IMR-90 (cell line): ENCODE measurements around the gene PHF19. TPM values are rescaled to one million over a fixed set of nuclear protein-coding genes. Genes with fewer than 3 reads are reported as not detected.

Experiments
- ATAC-seq: fragments of 200-7000 bp; cut with Tn5 transposase; 2 replicates; pipeline ENCODE4 v1.9.1; 2020; ENCODE audit warnings: low read depth, mild to moderate bottlenecking, moderate library complexity
- BruUV-seq: library from RNA; stranded (reverse); fragments of 400-500 nt; replicated peaks from 2 replicates; lab custom pipeline; 2021; lab: Mats Ljungman, UMichigan
- CTCF ChIA-PET: fragments of 300-600 bp; formaldehyde crosslinking; extraction: SDS; loops from one replicate; lab custom pipeline; 2021; ENCODE audit warnings: antibody characterized with exemption; lab: Yijun Ruan, JAX
- POLR2A ChIA-PET: fragments of 300-600 bp; sonication (Branson Sonifier 250); formaldehyde crosslinking; loops from one replicate; lab custom pipeline; 2022; ENCODE audit warnings: antibody characterized with exemption; ENCODE audit not compliant: unreplicated experiment; lab: Charles Lee
- DNase-seq: peaks from one replicate; pipeline ENCODE4 v3.0.0; 2013
- H2AFZ ChIP-seq: replicated peaks from 2 replicates; pipeline ENCODE3; 2013; ENCODE audit warnings: low read length, mild to moderate bottlenecking; ENCODE audit not compliant: poor library complexity
- H2AK5ac ChIP-seq: 2 replicates; pipeline ENCODE4 v1.6.1; 2013; ENCODE audit warnings: low read depth, low read length, inconsistent platforms
- H2AK9ac ChIP-seq: replicated peaks from 2 replicates; pipeline ENCODE3; 2013; ENCODE audit warnings: mild to moderate bottlenecking, low read depth, low read length, moderate library complexity; ENCODE audit not compliant: poor library complexity
- H2BK120ac ChIP-seq: 2 replicates; pipeline ENCODE4 v1.6.1; 2013; ENCODE audit warnings: low read depth, low read length, inconsistent platforms
- H2BK15ac ChIP-seq: 3 replicates; pipeline ENCODE4 v1.6.1; 2013; ENCODE audit warnings: low read depth, low read length, inconsistent platforms
- H2BK20ac ChIP-seq: 2 replicates; pipeline ENCODE4 v1.6.1; 2013; ENCODE audit warnings: low read depth, mild to moderate bottlenecking, inconsistent platforms, low read length, moderate library complexity
- H2BK5ac ChIP-seq: 2 replicates; pipeline ENCODE4 v1.6.1; 2013; ENCODE audit warnings: mild to moderate bottlenecking, low read depth, low read length, inconsistent platforms; ENCODE audit not compliant: poor library complexity, severe bottlenecking
- H3K14ac ChIP-seq: replicated peaks from 2 replicates; pipeline ENCODE4 v1.6.1; 2013; ENCODE audit warnings: low read depth, low read length, inconsistent platforms
- H3K18ac ChIP-seq: 2 replicates; pipeline ENCODE4 v1.6.1; 2013; ENCODE audit warnings: low read depth, low read length, control low read depth
- H3K23ac ChIP-seq: 2 replicates; pipeline ENCODE4 v1.6.1; 2013; ENCODE audit warnings: low read depth, low read length, inconsistent platforms
- H3K27ac ChIP-seq: 2 replicates; pipeline ENCODE4 v1.5.1; 2013; ENCODE audit warnings: mild to moderate bottlenecking, control low read depth, low read length; ENCODE audit not compliant: insufficient read depth
- H3K27me3 ChIP-seq: 2 replicates; pipeline ENCODE4 v1.6.1; 2013; ENCODE audit warnings: low read length; ENCODE audit not compliant: control insufficient read depth, insufficient read depth
- H3K36me3 ChIP-seq: 2 replicates; pipeline ENCODE4 v1.6.1; 2013; ENCODE audit warnings: low read length, mixed read lengths; ENCODE audit not compliant: control insufficient read depth, insufficient read depth
- H3K4ac ChIP-seq: 2 replicates; pipeline ENCODE4 v1.6.1; 2013; ENCODE audit warnings: low read depth, low read length, inconsistent platforms
- H3K4me1 ChIP-seq: 2 replicates; pipeline ENCODE4 v1.6.1; 2013; ENCODE audit warnings: low read length, mixed read lengths; ENCODE audit not compliant: control insufficient read depth, insufficient read depth
- H3K4me2 ChIP-seq: 2 replicates; pipeline ENCODE4 v1.6.1; 2013; ENCODE audit warnings: low read depth, mild to moderate bottlenecking, control low read depth, low read length, moderate library complexity
- H3K4me3 ChIP-seq: 2 replicates; pipeline ENCODE4 v1.5.1; 2013; ENCODE audit warnings: low read depth, mild to moderate bottlenecking, control low read depth, low read length, moderate library complexity; ENCODE audit not compliant: insufficient read depth
- H3K56ac ChIP-seq: 2 replicates; pipeline ENCODE4 v1.6.1; 2013; ENCODE audit warnings: low read length, inconsistent platforms; ENCODE audit not compliant: insufficient read depth; ENCODE audit errors: extremely low read depth
- H3K79me1 ChIP-seq, 2 experiments: 2 replicates each; pipeline ENCODE4 v1.6.1; 2013; ENCODE audit warnings: low read length in 2 of 2, inconsistent platforms in 1 of 2, low read depth in 1 of 2
- H3K9ac ChIP-seq: 2 replicates; pipeline ENCODE4 v1.6.1; 2013; ENCODE audit warnings: low read depth, low read length, control low read depth
- H3K9me1 ChIP-seq: 2 replicates; pipeline ENCODE4 v1.6.1; 2013; ENCODE audit warnings: low read length, inconsistent platforms; ENCODE audit not compliant: insufficient read depth
- H3K9me3 ChIP-seq: 2 replicates; pipeline ENCODE4 v1.6.1; 2013; ENCODE audit warnings: low read length; ENCODE audit not compliant: control insufficient read depth, insufficient read depth
- H4K20me1 ChIP-seq: 2 replicates; pipeline ENCODE4 v1.6.1; 2013; ENCODE audit warnings: low read length, inconsistent platforms; ENCODE audit not compliant: insufficient read depth
- H4K5ac ChIP-seq: 2 replicates; pipeline ENCODE4 v1.6.1; 2013; ENCODE audit warnings: mild to moderate bottlenecking, low read depth, low read length, control low read depth
- H4K8ac ChIP-seq, 2 experiments: 2 replicates each; pipeline ENCODE4 v1.6.1; 2013; ENCODE audit warnings: low read depth in 2 of 2, low read length in 2 of 2, control low read depth in 1 of 2, inconsistent platforms in 1 of 2
- H4K91ac ChIP-seq: 2 replicates; pipeline ENCODE4 v1.6.1; 2013; ENCODE audit warnings: low read depth, low read length, inconsistent platforms; ENCODE audit not compliant: insufficient read depth
- CEBPB ChIP-seq: IDR thresholded peaks from 2 replicates; pipeline ENCODE4 v1.6.1; 2012; ENCODE audit warnings: low read depth, low read length, improper control_type of control experiment
- MAFK ChIP-seq: IDR thresholded peaks from 2 replicates; pipeline ENCODE4 v1.6.1; 2012; ENCODE audit warnings: low read depth, low read length, improper control_type of control experiment
- MAZ ChIP-seq: IDR thresholded peaks from 2 replicates; pipeline ENCODE4 v1.6.1; 2012; ENCODE audit warnings: low read depth, mild to moderate bottlenecking, low read length, improper control_type of control experiment, moderate library complexity, borderline replicate concordance
- RCOR1 ChIP-seq: IDR thresholded peaks from 2 replicates; pipeline ENCODE4 v1.6.1; 2012; ENCODE audit warnings: mild to moderate bottlenecking, low read length, improper control_type of control experiment; ENCODE audit not compliant: insufficient replicate concordance
- RFX5 ChIP-seq: IDR thresholded peaks from 2 replicates; pipeline ENCODE4 v1.8.0; 2012; ENCODE audit warnings: low read depth, mild to moderate bottlenecking, low read length, moderate library complexity
- WGBS, 2 experiments: methylation state at CpG; one replicate each; pipeline versions ENCODE4 v1.1.5 to v1.1.7; 2013; ENCODE audit warnings: missing lambda C conversion rate in 2 of 2; ENCODE audit not compliant: insufficient read length in 1 of 2; ENCODE audit errors: extremely low coverage in 2 of 2; 5-methylcytosine and 5-hydroxymethylcytosine counted together
- dilution Hi-C: fragments of 300-500 bp; cut with HindIII; formaldehyde crosslinking; loops from one replicate; pipeline ENCODE4 v1.14.3; 2018; ENCODE audit warnings: low sequenced_read_pairs; ENCODE audit not compliant: unreplicated experiment
- in situ Hi-C: fragments of 300-500 bp; cut with MboI; formaldehyde crosslinking; loops from 3 replicates; pipeline ENCODE4 v1.14.3; 2019; ENCODE audit warnings: low sequenced_read_pairs, inconsistent platforms, mixed read lengths
- intact Hi-C: fragments of 100-400 bp; cut with micrococcal nuclease; formaldehyde crosslinking; loops from 2 replicates; pipeline ENCODE4 v1.10.0; 2022
- polyA plus RNA-seq, 3 experiments: library from polyadenylated mRNA; depleted of rRNA; stranded (reverse); fragments of >200 nt; gene quantifications; 2 replicates each; pipeline ENCODE4 v1.2.3, GENCODE V29; 2012; ENCODE audit warnings: low replicate concordance in 1 of 3
- total RNA-seq: library from RNA; depleted of rRNA; stranded (reverse); fragments of >200 nt; gene quantifications from 2 replicates; pipeline ENCODE4 v1.2.3, GENCODE V29; 2012

The PHF19 gene
- total and polyA plus RNA-seq, 2 of the 4 experiments (the other 2 are of a cell fraction): 37.6 to 55.6 TPM

DNA sequence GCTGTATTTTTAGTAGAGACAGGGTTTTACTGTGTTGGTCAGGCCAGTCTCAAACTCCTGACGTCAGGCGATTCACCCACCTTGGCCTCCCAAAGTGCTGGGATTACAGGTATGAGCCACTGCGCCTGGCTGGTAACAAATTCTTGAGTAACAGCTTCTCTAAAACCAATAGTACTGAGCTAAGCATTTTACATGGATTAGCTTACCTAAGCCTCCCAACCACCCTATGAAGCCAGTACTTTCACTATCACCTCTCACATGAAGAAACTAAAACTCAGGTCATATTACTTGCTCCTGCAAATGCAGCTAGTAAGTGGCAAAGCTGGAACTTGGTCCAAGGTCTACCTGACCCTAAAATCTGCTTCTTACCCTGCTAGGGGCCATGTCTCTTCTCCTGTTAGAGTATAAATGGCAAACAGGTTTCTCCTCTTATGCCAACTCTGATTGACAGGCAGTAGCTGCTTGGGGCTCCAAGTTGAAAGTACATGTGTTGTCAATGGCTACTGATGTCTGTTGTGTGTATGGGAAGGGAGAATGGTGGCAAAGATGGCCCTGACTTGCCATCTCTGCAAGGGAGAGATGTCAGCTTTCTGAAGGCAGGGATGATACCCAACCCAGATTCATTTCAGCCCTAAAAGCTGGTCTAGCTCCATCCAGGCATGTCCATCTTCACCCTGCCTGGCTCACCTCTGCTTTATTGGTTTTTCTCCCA is 4.0 kb downstream of the PHF19 start:
- H4K5ac ChIP-seq: no peak overlapping the region
- peaks cover 28% of the 10 kb centered on the region for H3K9me1 ChIP-seq
- H2BK120ac ChIP-seq: no peak overlapping the region
- BruUV-seq: no TSS peak
- WGBS, 2 experiments: 100% methylated on average over 1 of the region's 3 CpGs; no CpG with 5 or more reads in 1 of the 2 experiments
- no peak overlapping the region for H2BK20ac ChIP-seq
- no peak overlapping the region for H3K4me3 ChIP-seq
- no peaks in the 10 kb centered on the region for H3K27me3 ChIP-seq
- H3K23ac ChIP-seq: no peak overlapping the region
- DNase-seq: no peak
- POLR2A ChIA-PET: no interaction called here
- H4K20me1 ChIP-seq: no peaks in the 10 kb centered on the region
- H2AK9ac ChIP-seq: no peak overlapping the region
- CTCF ChIA-PET: interaction anchor here (0.6 kb wide), 1 partner anchor 463 kb away, joined by 3 read pairs; no protein-coding TSS in a partner anchor
- no peak overlapping the region for H3K9ac ChIP-seq
- peaks cover 16% of the 10 kb centered on the region for H3K36me3 ChIP-seq
- H3K4me2 ChIP-seq: no peak overlapping the region
- dilution Hi-C loops (no loop called here), intact Hi-C loops (no loop called here), in situ Hi-C loops (loop anchor here (5.0 kb wide), 1 partner anchor 64 kb away; no protein-coding TSS in a partner anchor)
- no peak overlapping the region for H3K4ac ChIP-seq
- H2BK15ac ChIP-seq: no peak overlapping the region
- no peak for TF ChIP-seq RFX5
- TF ChIP-seq MAFK: peak; percentile 43; the same call in 1 of the 2 replicates
- no peak for TF ChIP-seq RCOR1
- no peak for TF ChIP-seq MAZ
- TF ChIP-seq CEBPB: no peak
- H3K4me1 ChIP-seq: peaks cover 21% of the 10 kb centered on the region
- H3K56ac ChIP-seq: no peak overlapping the region
- no peak for ATAC-seq
- H2AFZ ChIP-seq: no peak overlapping the region
- no peaks in the 10 kb centered on the region for H3K9me3 ChIP-seq
- H3K14ac ChIP-seq: no peak overlapping the region
- H2AK5ac ChIP-seq: no peak overlapping the region
- no peak overlapping the region for H3K27ac ChIP-seq
- no peak overlapping the region for H4K8ac ChIP-seq
- peaks cover 19 to 57% of the 10 kb centered on the region in 2 experiments for H3K79me1 ChIP-seq
- H4K91ac ChIP-seq: no peak overlapping the region
- H2BK5ac ChIP-seq: no peak overlapping the region
- no peak overlapping the region for H3K18ac ChIP-seq
